ENCODE data around the gene MACO1. TPM values are rescaled to one million over a fixed set of nuclear protein-coding genes. Genes with fewer than 3 reads are reported as not detected.

MACO1 gene
- total and polyA plus RNA-seq, 10 donors: 6.9 to 21.0 (median 17.3) TPM

DNA sequence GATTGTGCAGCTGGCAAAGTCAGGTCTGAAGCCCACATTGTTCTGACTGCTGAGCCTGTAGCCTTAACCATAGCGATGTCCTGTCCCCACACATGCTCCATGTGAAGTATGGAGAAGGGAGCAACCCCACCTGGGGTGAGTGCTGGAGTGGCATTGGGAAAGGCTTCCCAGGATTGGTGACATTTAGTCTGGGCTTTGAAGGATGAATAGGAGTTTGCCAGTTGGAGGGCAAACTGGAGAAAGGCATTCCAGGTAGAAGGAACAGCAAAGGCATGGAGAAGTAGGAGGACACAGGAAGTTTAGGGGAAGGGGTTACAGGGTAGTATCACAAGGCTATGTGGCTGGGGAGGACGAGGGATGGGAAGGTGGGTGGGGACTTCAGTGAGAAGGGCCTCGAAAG, 105.4 kb downstream of the MACO1 start:
- WGBS, 5 donors: 69 to 94% (median 76%) methylated on average over 3 of the region's 3 CpGs
- Histone ChIP-seq H3K27me3 (replicated peaks in 1 of 7) (no peaks in the 10 kb centered on the region), H3K4me1 (peaks cover 0 to 13% (median 4%) of the 10 kb centered on the region in 6 donors), H3K27ac (no peak overlapping the region), H3K4me3 (no peak overlapping the region), H3K36me3 (no peaks in the 10 kb centered on the region), H3K9me3 (no peaks in the 10 kb centered on the region)
- TF ChIP-seq POLR2AphosphoS5 (IDR thresholded peaks at IDR 0.05) (no peak), POLR2A (IDR thresholded peaks at IDR 0.05) (no peak)
- TF ChIP-seq, protein P1, sequence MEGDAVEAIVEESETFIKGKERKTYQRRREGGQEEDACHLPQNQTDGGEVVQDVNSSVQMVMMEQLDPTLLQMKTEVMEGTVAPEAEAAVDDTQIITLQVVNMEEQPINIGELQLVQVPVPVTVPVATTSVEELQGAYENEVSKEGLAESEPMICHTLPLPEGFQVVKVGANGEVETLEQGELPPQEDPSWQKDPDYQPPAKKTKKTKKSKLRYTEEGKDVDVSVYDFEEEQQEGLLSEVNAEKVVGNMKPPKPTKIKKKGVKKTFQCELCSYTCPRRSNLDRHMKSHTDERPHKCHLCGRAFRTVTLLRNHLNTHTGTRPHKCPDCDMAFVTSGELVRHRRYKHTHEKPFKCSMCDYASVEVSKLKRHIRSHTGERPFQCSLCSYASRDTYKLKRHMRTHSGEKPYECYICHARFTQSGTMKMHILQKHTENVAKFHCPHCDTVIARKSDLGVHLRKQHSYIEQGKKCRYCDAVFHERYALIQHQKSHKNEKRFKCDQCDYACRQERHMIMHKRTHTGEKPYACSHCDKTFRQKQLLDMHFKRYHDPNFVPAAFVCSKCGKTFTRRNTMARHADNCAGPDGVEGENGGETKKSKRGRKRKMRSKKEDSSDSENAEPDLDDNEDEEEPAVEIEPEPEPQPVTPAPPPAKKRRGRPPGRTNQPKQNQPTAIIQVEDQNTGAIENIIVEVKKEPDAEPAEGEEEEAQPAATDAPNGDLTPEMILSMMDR (IDR thresholded peaks at IDR 0.05 in 8 of 11, conservative IDR thresholded peaks at IDR 0.05 in 3 of 11): no peak
- peak; percentile 15 for DNase-seq
- intact Hi-C loops (cut with DNase I; ENCODE audit: low total_unique reads): no loop called here

DNA sequence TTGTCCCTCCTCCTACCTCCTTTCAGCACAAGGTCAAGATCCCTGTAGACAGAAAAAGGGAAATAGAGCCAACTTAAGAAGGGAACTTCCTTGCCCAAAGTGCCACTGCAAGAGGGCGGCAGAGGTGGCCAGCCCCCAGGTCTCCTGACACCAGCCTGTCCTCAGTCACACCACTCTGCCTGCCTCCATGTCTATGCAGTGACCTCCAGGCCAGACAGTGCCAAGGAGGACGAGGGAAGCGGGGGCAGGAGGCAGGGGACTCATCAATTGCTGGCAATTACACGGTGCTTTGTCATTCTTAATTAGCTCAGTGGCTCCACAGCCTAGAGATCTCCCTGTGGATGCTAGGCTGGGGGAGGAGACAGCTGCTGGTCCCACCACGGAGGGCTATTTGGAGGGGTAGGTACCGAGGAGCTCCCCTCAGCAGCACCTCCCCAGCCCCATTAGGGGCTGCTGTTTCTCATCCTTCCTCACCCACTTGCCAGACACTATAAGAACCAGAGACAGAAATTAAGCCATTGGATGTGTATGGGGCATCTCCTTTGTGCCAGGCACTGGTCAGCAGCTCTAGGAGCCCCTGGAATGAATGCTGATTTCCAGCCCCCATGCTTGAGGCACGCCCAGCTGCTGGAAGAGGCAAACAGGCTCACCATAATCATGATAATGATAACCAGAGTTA, 106.6 kb downstream of the MACO1 start:
- Histone ChIP-seq H3K4me1 (peaks cover 0 to 24% (median 10%) of the 10 kb centered on the region in 6 donors), H3K36me3 (no peaks in the 10 kb centered on the region), H3K27me3 (replicated peaks in 1 of 7) (no peaks in the 10 kb centered on the region), H3K27ac (no peak overlapping the region), H3K9me3 (no peaks in the 10 kb centered on the region), H3K4me3 (no peak overlapping the region)
- TF ChIP-seq POLR2AphosphoS5 (IDR thresholded peaks at IDR 0.05): peak in 1 of 3 donors; percentile 15
- TF ChIP-seq POLR2A (IDR thresholded peaks at IDR 0.05): no peak
- TF ChIP-seq, protein P1 (IDR thresholded peaks at IDR 0.05 in 8 of 11, conservative IDR thresholded peaks at IDR 0.05 in 3 of 11): no peak
- DNase-seq: peak; percentile 66
- intact Hi-C loops (cut with DNase I; ENCODE audit: low total_unique reads): no loop called here
- 68 to 76% (median 75%) methylated on average over 7 of the region's 7 CpGs for WGBS, 5 donors

DNA sequence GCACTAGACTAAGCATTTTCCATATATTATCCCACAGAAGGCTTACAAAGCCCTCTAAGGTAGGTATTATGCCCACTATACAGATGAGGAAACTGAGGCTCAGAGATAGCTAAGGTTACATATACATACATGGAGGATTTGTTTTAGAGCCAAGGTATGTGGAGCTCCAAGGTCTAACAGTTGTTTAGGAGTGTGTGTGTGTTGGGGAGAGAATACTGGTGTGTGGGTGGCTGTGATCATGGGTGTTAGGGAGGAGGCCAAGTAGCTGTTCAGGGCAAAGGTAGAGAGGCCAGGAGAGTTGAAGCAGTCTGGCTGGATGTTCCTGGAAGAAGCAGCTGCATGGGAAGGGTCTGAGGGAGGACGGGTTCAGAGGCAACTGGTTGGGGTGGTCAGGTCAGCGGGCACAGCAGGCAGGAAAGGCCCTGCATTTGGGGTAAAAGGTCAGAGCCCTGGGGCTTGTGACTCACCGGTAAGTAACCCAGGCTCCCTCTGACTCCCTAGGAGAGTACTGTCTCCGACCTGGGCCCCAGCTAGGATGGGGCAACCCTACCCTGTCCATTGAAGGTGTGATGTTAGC, 107.6 kb downstream of the MACO1 start:
- 80 to 95% (median 84%) methylated on average over 4 of the region's 4 CpGs for WGBS, 5 donors
- Histone ChIP-seq H3K4me1 (peaks cover 0 to 34% (median 17%) of the 10 kb centered on the region in 6 donors), H3K4me3 (no peak overlapping the region), H3K36me3 (no peaks in the 10 kb centered on the region), H3K27me3 (replicated peaks in 1 of 7) (no peaks in the 10 kb centered on the region), H3K27ac (no peak overlapping the region), H3K9me3 (no peaks in the 10 kb centered on the region)
- TF ChIP-seq, protein P1 (IDR thresholded peaks at IDR 0.05 in 8 of 11, conservative IDR thresholded peaks at IDR 0.05 in 3 of 11): no peak
- TF ChIP-seq POLR2AphosphoS5 (IDR thresholded peaks at IDR 0.05) (no peak), POLR2A (IDR thresholded peaks at IDR 0.05) (no peak)
- DNase-seq: peak; percentile 10
- intact Hi-C loops (cut with DNase I; ENCODE audit: low total_unique reads): no loop called here

DNA sequence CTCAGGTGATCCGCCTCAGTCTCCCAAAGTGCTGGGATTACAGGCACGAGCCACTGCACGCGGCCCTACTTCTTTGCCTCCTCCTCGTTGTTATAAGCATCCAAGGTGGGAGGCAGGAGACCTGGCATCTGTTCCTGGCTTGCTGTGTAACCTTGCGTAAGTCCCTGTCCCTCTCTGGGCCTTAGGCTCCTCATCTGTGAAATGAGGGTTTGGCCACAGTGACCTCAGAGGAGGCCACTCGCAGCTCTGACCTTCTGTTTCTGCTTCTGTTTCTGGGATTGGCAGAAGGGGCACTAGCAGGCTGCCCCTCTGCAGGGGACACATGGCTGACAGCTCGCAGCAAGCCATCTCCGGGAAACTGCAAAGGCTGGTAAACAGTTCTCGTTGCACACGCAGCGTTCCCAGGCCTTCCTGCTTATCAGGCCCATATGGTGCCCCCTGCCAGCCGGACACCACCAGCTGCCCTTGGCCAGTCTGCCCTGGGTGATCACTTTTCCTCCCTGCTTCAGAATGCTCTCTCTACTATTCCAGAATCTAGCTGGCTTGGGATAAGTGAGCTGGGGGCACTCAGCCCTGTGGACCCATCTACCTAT, 110.1 kb downstream of the MACO1 start:
- intact Hi-C loops (cut with DNase I; ENCODE audit: low total_unique reads): no loop called here
- Histone ChIP-seq H3K4me3 (no peak overlapping the region), H3K27ac (peak overlapping the region in 6 of 8 donors; percentile 36 to 92 (median 72)), H3K4me1 (peaks cover 8 to 57% (median 39%) of the 10 kb centered on the region in 6 donors), H3K36me3 (peaks cover 0 to 2% (median 0%) of the 10 kb centered on the region in 6 donors), H3K9me3 (no peaks in the 10 kb centered on the region), H3K27me3 (replicated peaks in 1 of 7) (peaks cover 0 to 4% (median 0%) of the 10 kb centered on the region in 7 donors)
- peak; percentile 78 to 83 (median 79) for TF ChIP-seq POLR2AphosphoS5 (IDR thresholded peaks at IDR 0.05)
- TF ChIP-seq, protein P1 (IDR thresholded peaks at IDR 0.05 in 8 of 11, conservative IDR thresholded peaks at IDR 0.05 in 3 of 11): no peak
- no peak for TF ChIP-seq POLR2A (IDR thresholded peaks at IDR 0.05)
- WGBS, 5 donors: 79 to 91% (median 86%) methylated on average over 13 of the region's 13 CpGs
- no peak for DNase-seq
